C4-2B (cell line): ENCODE results near the gene ZNF592.

Experiments
- ZFX ChIP-seq: fragments of 450-650 bp; IDR thresholded peaks from 2 replicates; pipeline ENCODE4 v1.6.1; 2017
- TF ChIP-seq, protein P1 (sequence below): fragments of 450-650 bp; conservative IDR thresholded peaks from 2 replicates; pipeline ENCODE4 v1.5.1; 2017; ENCODE audit warnings: mild to moderate bottlenecking

DNA sequence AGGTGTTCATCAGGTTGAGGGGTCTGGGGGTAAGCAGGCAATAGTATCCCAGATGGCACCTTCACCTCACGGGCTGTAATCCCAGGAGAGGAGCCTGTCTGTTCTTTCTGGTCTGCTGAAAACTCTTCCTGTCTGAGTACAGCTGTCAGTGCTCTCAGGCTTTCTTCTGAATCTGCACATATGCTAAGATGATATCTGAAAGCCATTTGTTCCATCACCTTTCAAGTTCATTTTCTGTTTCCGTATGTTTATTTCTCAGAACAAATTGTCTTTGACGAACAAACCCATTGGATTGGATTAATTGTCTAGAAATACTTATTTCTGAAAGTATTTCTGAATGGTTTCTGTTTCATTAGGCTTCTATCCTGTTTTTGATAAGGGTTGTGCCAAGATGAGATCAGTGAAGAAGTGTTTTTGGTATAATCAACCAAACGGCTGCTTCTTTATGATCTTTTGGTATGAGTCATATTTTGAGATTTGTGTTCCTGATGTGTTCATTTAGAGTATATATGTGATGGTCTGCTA is 13.3 kb downstream of the ZNF592 start:
- TF ChIP-seq, protein P1, sequence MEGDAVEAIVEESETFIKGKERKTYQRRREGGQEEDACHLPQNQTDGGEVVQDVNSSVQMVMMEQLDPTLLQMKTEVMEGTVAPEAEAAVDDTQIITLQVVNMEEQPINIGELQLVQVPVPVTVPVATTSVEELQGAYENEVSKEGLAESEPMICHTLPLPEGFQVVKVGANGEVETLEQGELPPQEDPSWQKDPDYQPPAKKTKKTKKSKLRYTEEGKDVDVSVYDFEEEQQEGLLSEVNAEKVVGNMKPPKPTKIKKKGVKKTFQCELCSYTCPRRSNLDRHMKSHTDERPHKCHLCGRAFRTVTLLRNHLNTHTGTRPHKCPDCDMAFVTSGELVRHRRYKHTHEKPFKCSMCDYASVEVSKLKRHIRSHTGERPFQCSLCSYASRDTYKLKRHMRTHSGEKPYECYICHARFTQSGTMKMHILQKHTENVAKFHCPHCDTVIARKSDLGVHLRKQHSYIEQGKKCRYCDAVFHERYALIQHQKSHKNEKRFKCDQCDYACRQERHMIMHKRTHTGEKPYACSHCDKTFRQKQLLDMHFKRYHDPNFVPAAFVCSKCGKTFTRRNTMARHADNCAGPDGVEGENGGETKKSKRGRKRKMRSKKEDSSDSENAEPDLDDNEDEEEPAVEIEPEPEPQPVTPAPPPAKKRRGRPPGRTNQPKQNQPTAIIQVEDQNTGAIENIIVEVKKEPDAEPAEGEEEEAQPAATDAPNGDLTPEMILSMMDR = no peak
- TF ChIP-seq ZFX = no peak
